Activated gamma-delta T cell treated with Interleukin-2 at 50 U/mL for 16 hours (primary cell): Measurements from ENCODE around the gene NNAT.

Experiments used
- DNase-seq: peaks from one replicate; pipeline ENCODE4 v3.0.0-alpha.2; 2020

NNAT gene

DNA sequence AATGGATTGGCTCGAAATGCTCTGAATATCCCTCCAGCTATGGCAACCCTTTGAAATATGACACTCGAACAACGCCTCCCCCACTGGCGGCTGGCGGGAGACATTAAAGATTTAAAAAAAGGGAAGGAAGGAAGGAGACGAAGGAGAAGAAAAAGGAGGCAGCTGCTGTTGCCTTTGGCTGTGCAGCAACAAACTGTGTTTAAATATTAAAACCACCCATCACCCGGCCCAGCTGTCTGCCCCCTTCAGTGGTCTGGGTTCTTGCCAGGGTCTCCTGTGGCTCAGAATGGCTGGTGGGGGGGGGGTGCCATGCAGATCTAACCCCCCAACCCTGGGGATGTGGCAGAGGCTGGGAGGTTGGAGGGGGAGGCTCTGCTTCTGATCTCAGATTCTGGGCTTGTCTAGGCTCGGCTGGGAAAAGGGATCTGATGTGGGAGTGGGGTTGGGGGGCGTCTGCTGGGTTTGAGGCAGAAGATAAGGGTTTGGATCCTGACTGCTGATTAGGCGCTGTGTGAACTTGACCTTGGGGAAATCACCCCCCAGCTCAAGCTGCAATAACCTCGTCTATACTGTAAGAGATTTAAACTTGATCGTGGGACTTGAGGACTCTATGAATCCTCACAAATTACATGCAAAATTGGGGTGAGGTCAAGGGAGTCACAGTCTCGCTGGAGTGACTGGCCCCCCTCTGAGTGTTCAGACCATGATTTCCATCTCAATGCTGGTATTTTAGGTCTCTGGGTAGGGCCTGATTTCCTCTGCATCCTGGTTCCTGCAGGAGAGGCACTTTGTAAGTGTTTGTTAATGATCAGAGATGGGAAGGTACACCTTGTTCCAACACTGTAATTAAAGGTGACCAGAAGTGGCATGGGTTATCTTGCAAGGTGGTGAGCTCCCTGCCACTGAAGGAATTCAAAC lies 46.9 kb downstream of the NNAT start:
- no peak for DNase-seq

DNA sequence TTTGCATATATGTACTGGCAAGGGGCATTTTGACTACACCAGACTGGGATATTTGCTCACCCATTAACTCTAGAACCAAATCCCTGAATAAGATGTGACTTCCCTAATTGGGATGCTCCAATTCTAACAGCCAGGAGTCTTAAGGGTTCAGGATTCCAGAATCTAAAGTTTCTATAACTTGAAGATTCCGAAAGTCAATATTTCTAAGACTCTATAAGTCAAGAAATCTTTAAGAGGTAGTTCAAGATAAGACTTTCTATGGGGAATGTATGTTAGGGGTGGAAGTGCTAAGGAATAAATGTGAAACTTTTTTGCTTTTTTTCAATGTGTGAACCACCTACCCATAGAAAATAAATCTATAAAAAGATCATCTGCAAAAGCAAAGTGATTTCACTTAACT lies 49.4 kb downstream of the NNAT start:
- no peak for DNase-seq

DNA sequence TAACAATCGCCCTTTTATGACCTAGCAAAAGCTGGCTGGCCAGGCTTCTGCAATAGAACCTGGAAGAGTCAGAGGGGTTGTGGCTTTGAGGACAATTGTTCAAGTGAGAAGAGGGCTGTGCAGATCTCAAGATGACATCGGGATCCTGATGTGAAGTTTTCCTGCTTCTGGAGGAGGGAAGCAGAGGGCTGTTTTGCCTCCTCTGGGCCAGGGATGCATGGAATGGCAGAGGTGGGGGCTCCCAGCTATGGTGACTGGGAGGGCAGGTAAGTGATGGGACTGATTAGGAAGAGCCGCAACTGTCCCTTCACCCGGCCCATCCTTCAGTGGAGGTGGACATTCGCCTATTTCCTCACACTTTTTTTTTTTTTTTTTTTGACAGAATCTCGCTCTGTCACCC lies 50.0 kb downstream of the NNAT start:
- no peak for DNase-seq
